HepG2 (cell line): ENCODE measurements around the gene DEPDC5. TPM values are rescaled to one million over a fixed set of nuclear protein-coding genes. Genes with fewer than 3 reads are reported as not detected.

Experiments used
- ATAC-seq: fragments of 200-7000 bp; cut with Tn5 transposase; 3 replicates; pipeline ENCODE4 v1.9.1; 2020; ENCODE audit warnings: mild to moderate bottlenecking, moderate library complexity
- BruUV-seq: library from RNA; stranded (reverse); fragments of 400-500 nt; replicated peaks from 2 replicates; lab custom pipeline; 2021; lab: Mats Ljungman, UMichigan
- CTCF ChIA-PET: fragments of 300-600 bp; formaldehyde crosslinking; extraction: SDS; loops from one replicate; lab custom pipeline; 2021; ENCODE audit warnings: low total read pairs, inconsistent platforms, low intra/inter-chr PET ratio; lab: Yijun Ruan, JAX
- POLR2A ChIA-PET: fragments of 350-600 bp; sonication (Branson Sonifier 250); formaldehyde crosslinking; loops from one replicate; lab custom pipeline; 2020; ENCODE audit warnings: antibody characterized with exemption, inconsistent platforms; lab: Yijun Ruan, JAX
- DNase-seq: peaks from one replicate; pipeline ENCODE4 v3.0.0-alpha.2; 2015; ENCODE audit warnings: low spot score
- FAIRE-seq: peaks from 3 replicates; lab custom pipeline; 2011; peaks lifted over from hg19 to GRCh38; lab: Jason Lieb, UNC
- H2AFZ ChIP-seq: one replicate; pipeline ENCODE4 v1.6.1; 2011; ENCODE audit warnings: low read length, inconsistent platforms
- H3K27ac ChIP-seq: fragments of 300-600 bp; 3 replicates; pipeline ENCODE4 v1.8.0; 2011; ENCODE audit warnings: mixed run types, mild to moderate bottlenecking, mixed read lengths, low read length, inconsistent platforms; ENCODE audit not compliant: insufficient read depth; ENCODE audit errors: extremely low read length
- H3K27me3 ChIP-seq, 2 experiments: fragments of 200-600 bp in 1 of 2; 2 replicates in 1 of 2; 3 replicates in 1 of 2; pipeline versions ENCODE4 v1.6.0 to v1.8.0; 2011; ENCODE audit warnings: low read length in 2 of 2, mild to moderate bottlenecking in 2 of 2, moderate library complexity in 2 of 2, inconsistent platforms in 1 of 2; ENCODE audit not compliant: insufficient read depth in 2 of 2, control insufficient read depth in 1 of 2
- H3K36me3 ChIP-seq, 2 experiments: fragments of 200-600 bp in 1 of 2; replicated peaks in 1 of 2; 2 replicates in 1 of 2; 3 replicates in 1 of 2; pipeline versions ENCODE4 v1.5.1 to v1.8.0; 2011; ENCODE audit warnings: low read length in 2 of 2, inconsistent platforms in 1 of 2; ENCODE audit not compliant: insufficient read depth in 2 of 2, control insufficient read depth in 1 of 2
- H3K4me1 ChIP-seq: 2 replicates; pipeline ENCODE4 v1.5.1; 2012; ENCODE audit warnings: low read length, inconsistent platforms; ENCODE audit not compliant: insufficient read depth
- H3K4me2 ChIP-seq: 2 replicates; pipeline ENCODE4 v1.6.0; 2011; ENCODE audit warnings: low read depth, low read length, inconsistent platforms
- H3K4me3 ChIP-seq, 3 experiments: fragments of 200-600 bp in 1 of 3; sonication (generic), shearing (Covaris generic) in 1 of 3; replicated peaks in 1 of 3; 2 replicates each; pipeline ENCODE4 v1.5.1; 2011 to 2016; ENCODE audit warnings: low read length in 3 of 3, inconsistent platforms in 2 of 3, low read depth in 2 of 3, mild to moderate bottlenecking in 2 of 3, control low read depth in 1 of 3, mixed read lengths in 1 of 3; ENCODE audit not compliant: insufficient read depth in 1 of 3
- H3K79me2 ChIP-seq: one replicate; pipeline ENCODE4 v1.6.1; 2011; ENCODE audit warnings: low read length, inconsistent platforms; ENCODE audit not compliant: insufficient read depth
- H3K9ac ChIP-seq: 2 replicates; pipeline ENCODE4 v1.6.0; 2011; ENCODE audit warnings: mild to moderate bottlenecking, low read depth, low read length, inconsistent platforms; ENCODE audit not compliant: insufficient read depth
- H3K9me3 ChIP-seq: 2 replicates; pipeline ENCODE4 v1.5.1; 2012; ENCODE audit warnings: mild to moderate bottlenecking, low read length
- H4K20me1 ChIP-seq: 2 replicates; pipeline ENCODE4 v1.6.0; 2011; ENCODE audit warnings: inconsistent platforms, mild to moderate bottlenecking, low read length, moderate library complexity; ENCODE audit not compliant: insufficient read depth
- CBX5 ChIP-seq: sonication (generic); formaldehyde crosslinking; IDR thresholded peaks from 2 replicates; pipeline ENCODE4 v1.4.0; 2020; ENCODE audit warnings: missing genetic modification reagents, borderline replicate concordance
- CREM ChIP-seq, 2 experiments: sonication (generic) in 1 of 2; formaldehyde crosslinking in 1 of 2; IDR thresholded peaks; 2 replicates each; pipeline versions ENCODE4 v1.4.0 to v1.6.1; 2016 to 2020; ENCODE audit warnings: antibody characterized with exemption in 1 of 2, mild to moderate bottlenecking in 1 of 2, missing genetic modification reagents in 1 of 2
- KDM4B ChIP-seq: sonication (generic); formaldehyde crosslinking; IDR thresholded peaks from 2 replicates; pipeline ENCODE4 v1.4.0; 2020; ENCODE audit warnings: missing genetic modification reagents
- PRDM15 ChIP-seq: sonication (generic); formaldehyde crosslinking; IDR thresholded peaks from 2 replicates; pipeline ENCODE4 v1.4.0; 2020; ENCODE audit warnings: missing genetic modification reagents
- SNAPC4 ChIP-seq: sonication (generic); formaldehyde crosslinking; IDR thresholded peaks from 2 replicates; pipeline ENCODE4 v1.4.0; 2020; ENCODE audit warnings: mild to moderate bottlenecking, missing genetic modification reagents
- ZFP91 ChIP-seq: sonication (generic); formaldehyde crosslinking; IDR thresholded peaks from 2 replicates; pipeline ENCODE4 v1.9.0; 2022; ENCODE audit warnings: missing genetic modification reagents, mild to moderate bottlenecking, borderline replicate concordance
- ZNF335 ChIP-seq: sonication (generic); formaldehyde crosslinking; IDR thresholded peaks from 2 replicates; pipeline ENCODE4 v1.4.0; 2020; ENCODE audit warnings: missing genetic modification reagents
- ZNF768 ChIP-seq: sonication (generic); formaldehyde crosslinking; IDR thresholded peaks from 2 replicates; pipeline ENCODE4 v1.4.0; 2020; ENCODE audit warnings: missing genetic modification reagents
- WGBS: methylation state at CpG from one replicate; pipeline ENCODE4 v1.1.6; 2017; ENCODE audit warnings: low lambda C conversion rate; 5-methylcytosine and 5-hydroxymethylcytosine counted together
- in situ Hi-C: cut with HindIII; loops from 2 replicates; pipeline ENCODE4 v1.10.0; 2017; ENCODE audit warnings: low pct_unique_long_range_greater_than_20kb; ENCODE audit not compliant: extremely low pct_ligation_motif_present
- intact Hi-C: fragments of 100-400 bp; cut with micrococcal nuclease; formaldehyde crosslinking; loops from one replicate; pipeline ENCODE4 v1.10.0; 2022; ENCODE audit not compliant: unreplicated experiment
- polyA plus RNA-seq, 8 experiments: library from polyadenylated mRNA; depleted of rRNA in 3 of 8; stranded (reverse) in 7 of 8; unstranded in 1 of 8; fragments of >200 nt; fragmentation: Illumina TruSeq in 4 of 8; extraction: Trizol in 4 of 8; gene quantifications; 2 replicates each; pipeline versions ENCODE4 v1.2.1 to v1.2.3, GENCODE V29; 2011 to 2016; ENCODE audit warnings: low read depth in 4 of 8, missing spikeins in 1 of 8, mixed read lengths in 1 of 8; ENCODE audit not compliant: insufficient read depth in 1 of 8
- total RNA-seq, 5 experiments: library from RNA; depleted of rRNA; stranded (reverse); fragments of >200 nt; fragmentation: Illumina TruSeq; extraction: Trizol; gene quantifications; 2 replicates each; pipeline ENCODE4 v1.2.3, GENCODE V29; 2016; ENCODE audit warnings: low read depth in 1 of 5

The DEPDC5 gene
- total and polyA plus RNA-seq, 2 of the 13 experiments (the other 11 are each of a cell fraction or from before 2014, with no cell fraction given), result 9.8 to 12.4 TPM

- Histone ChIP-seq H3K9ac (peak overlapping the region; percentile 98), H3K79me2 (peaks cover 36% of the 10 kb centered on the region), H3K27ac (peak overlapping the region; percentile 93), H3K36me3 (no peaks in the 10 kb centered on the region), H3K9me3 (no peaks in the 10 kb centered on the region), H3K4me1 (peaks cover 49% of the 10 kb centered on the region), H4K20me1 (no peaks in the 10 kb centered on the region), H2AFZ (peak overlapping the region; percentile 81), H3K27me3 (peaks cover 0 to 6% of the 10 kb centered on the region in 2 experiments; a peak in 1 of 5 replicates), H3K4me3 (peak overlapping the region; percentile 5 to 96 (median 47); a peak in 5 of 6 replicates), H3K4me2 (peak overlapping the region; percentile 95)
- BruUV-seq, result no TSS peak
- WGBS, result 73% methylated on average over 14 of the region's 16 CpGs
- POLR2A ChIA-PET, result interaction anchor here (0.6 to 1.9 kb wide), 2 partner anchors 23 to 88 kb away, joined by 3 to 8 read pairs; partner anchors contain the start of gene PISD
- in situ Hi-C loops, result loop anchor here (10.0 kb wide), 1 partner anchor 194 kb away; the partner anchor contains the start of gene YWHAH
- DNase-seq (no peak), ATAC-seq (no peak), FAIRE-seq (no peak)
- intact Hi-C loops, result loop anchor here (5.0 kb wide), 1 partner anchor 88 kb away; the partner anchor contains the start of gene PISD
- CTCF ChIA-PET, result no interaction called here
- TF ChIP-seq CBX5 (CRISPR knock-in tag) (no peak), SNAPC4 (0 out of 2 replicates have a peak, but pooled peaks have one; percentile 12), KDM4B (peak; percentile 3; the same call in 1 of the 2 replicates), CREM (IDR thresholded peaks at IDR 0.05) (peak; percentile 4; the same call in 1 of the 2 replicates), CREM (CRISPR knock-in tag; IDR thresholded peaks at IDR 0.05) (no peak), PRDM15 (CRISPR knock-in tag) (peak; percentile 12; the same call in 1 of the 2 replicates), ZNF768 (no peak), ZNF335 (CRISPR knock-in tag) (0 out of 2 replicates have a peak, but pooled peaks have one; percentile 2), ZFP91 (peak; percentile 88; the same call in 1 of the 2 replicates)
Measured at GRCh38 chr22:31750365-31751284, 3.2 kb upstream of the DEPDC5 start.
